Endothelial cell of umbilical vein (primary cell): ENCODE results near the gene RACGAP1.

Experiments used
- EZH2 ChIP-seq: IDR thresholded peaks from 2 replicates; pipeline ENCODE4 v1.6.1; 2012; ENCODE audit warnings: borderline replicate concordance, low read depth, mild to moderate bottlenecking, moderate library complexity, low read length, inconsistent platforms; ENCODE audit not compliant: severe bottlenecking
- FOS ChIP-seq: IDR thresholded peaks from 2 replicates; pipeline ENCODE4 v1.6.1; 2011; ENCODE audit warnings: mild to moderate bottlenecking, low read length, moderate library complexity, borderline replicate concordance; ENCODE audit not compliant: insufficient read depth
- JUN ChIP-seq: IDR thresholded peaks from 2 replicates; pipeline ENCODE4 v1.6.1; 2011; ENCODE audit warnings: borderline replicate concordance, low read depth; ENCODE audit not compliant: insufficient read length, insufficient read depth
- MYC ChIP-seq: IDR thresholded peaks from one replicate; pipeline ENCODE4 v1.6.1; 2011; ENCODE audit warnings: mild to moderate bottlenecking, low read depth, low read length
- POLR2A ChIP-seq: IDR thresholded peaks from 2 replicates; pipeline ENCODE4 v1.6.1; 2012; ENCODE audit warnings: low read depth, mild to moderate bottlenecking, control low read depth, low read length
- POLR2AphosphoS5 ChIP-seq: IDR thresholded peaks from 2 replicates; pipeline ENCODE4 v1.6.1; 2012; ENCODE audit warnings: low read depth, mild to moderate bottlenecking, control low read depth, low read length, moderate library complexity; ENCODE audit not compliant: insufficient read depth
- TF ChIP-seq, protein P1 (sequence below), 2 donors: IDR thresholded peaks; 1 replicate in 1 of 2; 2 replicates in 1 of 2; pipeline ENCODE4 v1.5.1; 2011; ENCODE audit warnings: low read length in 2 of 2, mild to moderate bottlenecking in 2 of 2, moderate library complexity in 2 of 2, control low read depth in 1 of 2, inconsistent platforms in 1 of 2, low read depth in 1 of 2; ENCODE audit not compliant: insufficient read depth in 1 of 2; ENCODE audit errors: extremely low read depth in 1 of 2
- TF ChIP-seq, protein P2 (sequence below): IDR thresholded peaks from 2 replicates; pipeline ENCODE4 v1.6.1; 2011; ENCODE audit not compliant: insufficient read depth, insufficient read length

DNA sequence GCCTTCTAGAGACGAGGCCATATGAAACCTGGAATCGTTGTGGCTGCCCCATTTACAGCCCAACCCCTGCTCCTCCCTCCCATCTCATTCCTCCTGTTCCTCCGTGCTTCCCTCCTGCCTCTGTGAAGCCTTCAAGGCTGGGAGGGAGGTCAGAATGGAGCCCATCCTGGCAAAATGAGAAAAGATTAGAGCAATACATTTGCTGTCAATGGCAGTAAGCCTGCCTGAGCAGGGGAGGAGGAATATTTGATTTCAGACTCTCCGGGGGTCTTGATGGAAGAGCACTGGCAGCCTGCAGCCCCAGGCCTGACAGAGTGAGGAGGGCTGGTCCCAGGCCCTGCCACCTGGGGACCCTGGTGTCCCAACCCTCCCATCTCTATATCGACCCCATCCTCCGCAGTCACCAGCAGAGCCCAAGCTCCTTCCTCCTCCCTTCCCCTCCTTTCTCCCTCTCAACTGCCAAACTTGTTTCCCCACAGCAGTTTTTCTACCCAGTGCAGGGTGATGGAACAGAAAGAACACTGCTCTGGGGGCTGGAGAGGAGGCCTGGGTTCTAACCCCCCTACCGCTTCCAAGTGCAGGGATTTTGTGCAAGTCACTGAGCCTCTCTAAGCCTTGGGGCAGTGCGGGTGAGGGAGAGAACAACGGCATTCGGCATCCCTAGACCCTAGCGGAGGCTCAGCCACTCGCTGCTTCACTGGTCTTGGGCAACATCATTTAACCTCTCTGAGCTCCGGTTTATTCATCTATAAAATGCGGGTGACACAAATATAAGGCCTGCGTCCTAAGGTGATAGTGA lies 16.0 kb upstream of the RACGAP1 start:
- TF ChIP-seq, protein P1, sequence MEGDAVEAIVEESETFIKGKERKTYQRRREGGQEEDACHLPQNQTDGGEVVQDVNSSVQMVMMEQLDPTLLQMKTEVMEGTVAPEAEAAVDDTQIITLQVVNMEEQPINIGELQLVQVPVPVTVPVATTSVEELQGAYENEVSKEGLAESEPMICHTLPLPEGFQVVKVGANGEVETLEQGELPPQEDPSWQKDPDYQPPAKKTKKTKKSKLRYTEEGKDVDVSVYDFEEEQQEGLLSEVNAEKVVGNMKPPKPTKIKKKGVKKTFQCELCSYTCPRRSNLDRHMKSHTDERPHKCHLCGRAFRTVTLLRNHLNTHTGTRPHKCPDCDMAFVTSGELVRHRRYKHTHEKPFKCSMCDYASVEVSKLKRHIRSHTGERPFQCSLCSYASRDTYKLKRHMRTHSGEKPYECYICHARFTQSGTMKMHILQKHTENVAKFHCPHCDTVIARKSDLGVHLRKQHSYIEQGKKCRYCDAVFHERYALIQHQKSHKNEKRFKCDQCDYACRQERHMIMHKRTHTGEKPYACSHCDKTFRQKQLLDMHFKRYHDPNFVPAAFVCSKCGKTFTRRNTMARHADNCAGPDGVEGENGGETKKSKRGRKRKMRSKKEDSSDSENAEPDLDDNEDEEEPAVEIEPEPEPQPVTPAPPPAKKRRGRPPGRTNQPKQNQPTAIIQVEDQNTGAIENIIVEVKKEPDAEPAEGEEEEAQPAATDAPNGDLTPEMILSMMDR (IDR thresholded peaks at IDR 0.05; ENCODE audit: extremely low read depth in 1 of 2, insufficient read depth in 1 of 2, low read depth in 1 of 2, low read length in 2 of 2) = no peak
- TF ChIP-seq EZH2 (no peak), POLR2A (no peak), POLR2AphosphoS5 (no peak), FOS (no peak), MYC (no peak), JUN (no peak)
- TF ChIP-seq, protein P2, sequence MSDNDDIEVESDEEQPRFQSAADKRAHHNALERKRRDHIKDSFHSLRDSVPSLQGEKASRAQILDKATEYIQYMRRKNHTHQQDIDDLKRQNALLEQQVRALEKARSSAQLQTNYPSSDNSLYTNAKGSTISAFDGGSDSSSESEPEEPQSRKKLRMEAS = no peak
